ENCODE measurements around the gene SRMS. TPM values are rescaled to one million over a fixed set of nuclear protein-coding genes. Genes with fewer than 3 reads are reported as not detected.

The SRMS gene
- total RNA-seq, 1 experiment from 2014 or later, result not detected

Other genes with a start within 250 kb of the SRMS start
- gene CHRNA4, start 186.4 kb downstream of the SRMS start, total RNA-seq (2014; rRNA removed; shearing (Covaris generic)), result 0.03 and 0.07 TPM in 2 replicates
- gene KCNQ2, start 75.1 kb downstream of the SRMS start, total RNA-seq (2014; rRNA removed; shearing (Covaris generic)), result 0.31 and 0.36 TPM in 2 replicates
- gene EEF1A2, start 48.7 kb downstream of the SRMS start, total RNA-seq (2014; rRNA removed; shearing (Covaris generic)), result 88.1 and 91.0 TPM in 2 replicates
- 67.4 and 70.6 TPM in 2 replicates for gene PPDPF, start 27.0 kb downstream of the SRMS start, total RNA-seq (2014; rRNA removed; shearing (Covaris generic))
- gene PTK6, start 10.4 kb downstream of the SRMS start, total RNA-seq (2014; rRNA removed; shearing (Covaris generic)), result 2.0 and 2.4 TPM in 2 replicates
- gene FNDC11, start 6.4 kb upstream of the SRMS start, total RNA-seq (2014; rRNA removed; shearing (Covaris generic)), result 1.8 and 2.9 TPM in 2 replicates
- gene HELZ2, start 26.5 kb upstream of the SRMS start, total RNA-seq (2014; rRNA removed; shearing (Covaris generic)), result 17.1 and 17.2 TPM in 2 replicates
- gene GMEB2, start 79.4 kb upstream of the SRMS start, total RNA-seq (2014; rRNA removed; shearing (Covaris generic)), result 15.0 and 17.5 TPM in 2 replicates
- gene STMN3, start 105.7 kb upstream of the SRMS start, total RNA-seq (2014; rRNA removed; shearing (Covaris generic)), result 2.2 and 2.6 TPM in 2 replicates
- gene RTEL1, start 110.6 kb upstream of the SRMS start, total RNA-seq (2014; rRNA removed; shearing (Covaris generic)), result 17.8 and 22.2 TPM in 2 replicates
- gene TNFRSF6B, start 148.9 kb upstream of the SRMS start, total RNA-seq (2014; rRNA removed; shearing (Covaris generic)), result 2.4 and 3.4 TPM in 2 replicates
- gene ARFRP1, start 160.2 kb upstream of the SRMS start, total RNA-seq (2014; rRNA removed; shearing (Covaris generic)), result 61.1 and 65.7 TPM in 2 replicates
- gene ZGPAT, start 160.3 kb upstream of the SRMS start, total RNA-seq (2014; rRNA removed; shearing (Covaris generic)), result 29.8 and 33.2 TPM in 2 replicates
- 53.8 and 59.0 TPM in 2 replicates for gene LIME1, start 188.9 kb upstream of the SRMS start, total RNA-seq (2014; rRNA removed; shearing (Covaris generic))
- gene SLC2A4RG, start 192.0 kb upstream of the SRMS start, total RNA-seq (2014; rRNA removed; shearing (Covaris generic)), result 88.0 and 97.9 TPM in 2 replicates